ENCODE data around the gene NDUFAF3. TPM values are rescaled to one million over a fixed set of nuclear protein-coding genes. Genes with fewer than 3 reads are reported as not detected.
A peak's percentile ranks its signal among the peaks of the same experiment; 100 is the strongest.

NDUFAF3 gene, protein sequence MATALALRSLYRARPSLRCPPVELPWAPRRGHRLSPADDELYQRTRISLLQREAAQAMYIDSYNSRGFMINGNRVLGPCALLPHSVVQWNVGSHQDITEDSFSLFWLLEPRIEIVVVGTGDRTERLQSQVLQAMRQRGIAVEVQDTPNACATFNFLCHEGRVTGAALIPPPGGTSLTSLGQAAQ
- total RNA-seq: 36.6 and 46.3 TPM in 2 replicates

DNA sequence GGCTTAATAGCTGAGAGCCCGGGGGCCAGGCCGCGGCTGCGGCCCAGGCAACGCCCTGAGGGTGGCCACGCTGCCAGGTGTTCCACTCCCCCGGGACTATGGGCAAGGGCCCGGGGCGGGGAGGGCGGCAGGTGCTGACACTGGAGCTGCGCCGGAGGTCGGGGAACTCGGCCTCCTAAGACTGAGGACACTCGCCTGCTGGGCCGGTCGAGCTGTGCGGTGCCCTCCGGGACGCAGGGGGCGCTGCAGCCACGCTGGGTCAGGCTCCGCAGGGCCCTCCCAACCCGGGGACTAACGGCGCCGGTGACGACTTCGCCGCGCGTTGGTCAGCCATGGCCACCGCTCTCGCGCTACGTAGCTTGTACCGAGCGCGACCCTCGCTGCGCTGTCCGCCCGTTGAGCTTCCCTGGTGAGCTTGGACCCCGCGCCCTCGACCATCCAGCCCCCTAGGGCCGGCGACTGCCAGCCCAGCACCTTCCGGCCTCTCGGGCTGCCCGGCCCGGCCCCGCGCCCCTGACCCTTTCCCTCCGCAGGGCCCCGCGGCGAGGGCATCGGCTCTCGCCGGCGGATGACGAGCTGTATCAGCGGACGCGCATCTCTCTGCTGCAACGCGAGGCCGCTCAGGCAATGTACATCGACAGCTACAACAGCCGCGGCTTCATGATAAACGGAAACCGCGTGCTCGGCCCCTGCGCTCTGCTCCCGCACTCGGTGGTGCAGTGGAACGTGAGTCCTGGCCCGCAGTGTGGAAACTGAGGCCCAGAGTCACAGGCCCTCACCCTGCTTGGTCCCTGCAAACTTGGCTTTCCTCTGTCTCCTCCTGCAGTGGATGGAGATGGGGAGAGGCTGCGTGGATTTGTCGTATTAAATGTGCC is at the start of gene NDUFAF3:
NDUFAF3 (plus strand) TSS at position 309 of the 875 bp plus-strand sequence; CDS start at position 333, 24 bp downstream.

DNA sequence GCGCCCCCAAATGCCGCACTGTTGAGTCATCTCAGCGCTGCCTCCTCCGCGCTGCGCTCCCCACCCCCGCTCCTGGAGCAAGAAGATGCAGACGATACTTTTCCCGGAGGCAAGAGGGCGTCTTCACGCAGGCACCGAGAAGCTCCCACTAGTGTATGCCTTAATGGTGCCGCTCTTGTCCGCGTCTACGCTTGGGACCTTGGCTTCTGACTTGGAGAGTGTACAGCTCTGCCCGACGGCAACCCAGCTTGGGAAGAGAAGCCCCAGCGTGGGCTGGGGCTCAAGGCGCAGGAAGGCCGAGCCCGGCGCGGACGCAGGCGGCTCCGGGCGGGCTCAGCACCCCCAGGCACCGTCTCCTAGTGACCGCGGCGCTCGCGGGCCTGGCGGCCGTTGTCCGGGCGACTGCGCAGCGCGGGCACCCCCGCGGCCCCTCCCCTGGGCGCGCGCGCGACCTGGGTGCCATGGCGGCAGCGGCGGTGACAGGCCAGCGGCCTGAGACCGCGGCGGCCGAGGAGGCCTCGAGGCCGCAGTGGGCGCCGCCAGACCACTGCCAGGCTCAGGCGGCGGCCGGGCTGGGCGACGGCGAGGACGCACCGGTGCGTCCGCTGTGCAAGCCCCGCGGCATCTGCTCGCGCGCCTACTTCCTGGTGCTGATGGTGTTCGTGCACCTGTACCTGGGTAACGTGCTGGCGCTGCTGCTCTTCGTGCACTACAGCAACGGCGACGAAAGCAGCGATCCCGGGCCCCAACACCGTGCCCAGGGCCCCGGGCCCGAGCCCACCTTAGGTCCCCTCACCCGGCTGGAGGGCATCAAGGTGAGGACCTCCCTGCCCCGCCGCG is 31.9 kb upstream of the NDUFAF3 start, which contains the start of gene P4HTM:
P4HTM (plus strand) TSS at position 446 of the 840 bp plus-strand sequence; CDS start at position 462, 16 bp downstream.

DNA sequence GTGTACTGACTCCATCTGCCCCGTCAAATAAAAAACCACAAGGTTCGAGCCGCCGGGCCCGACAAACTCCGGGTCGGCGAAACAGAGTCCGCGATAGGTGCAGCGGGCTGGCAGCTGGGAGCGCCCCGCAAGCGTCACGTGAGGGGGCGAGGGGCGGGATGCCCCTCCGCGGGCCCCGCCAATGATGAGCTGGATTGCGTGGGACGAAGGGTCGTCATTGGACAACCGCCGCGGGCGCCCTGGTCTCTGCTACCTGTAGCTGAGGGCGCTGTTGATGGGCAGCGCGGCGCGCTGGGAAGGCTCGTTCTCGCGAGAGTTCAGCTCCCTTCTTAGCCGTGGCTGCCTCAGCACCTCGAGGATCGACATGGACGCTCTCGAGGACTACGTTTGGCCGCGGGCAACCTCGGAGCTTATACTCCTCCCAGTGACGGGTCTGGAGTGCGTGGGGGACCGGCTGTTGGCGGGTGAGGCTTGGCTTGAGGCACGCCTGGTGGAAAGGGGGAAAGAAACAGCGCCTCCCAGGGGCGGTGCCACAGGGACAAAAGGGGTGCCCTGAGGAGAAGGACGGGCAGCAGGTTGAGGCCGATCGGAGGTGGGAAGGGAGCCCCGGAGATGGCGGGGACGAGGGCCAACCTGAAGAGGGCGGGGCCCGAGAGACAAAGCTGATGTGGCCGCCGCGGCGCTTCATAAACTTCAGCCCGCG is 14.7 kb upstream of the NDUFAF3 start, which contains the start of gene WDR6:
WDR6 (plus strand) TSS at position 324 of the 703 bp plus-strand sequence; CDS start at position 365, 41 bp downstream.

DNA sequence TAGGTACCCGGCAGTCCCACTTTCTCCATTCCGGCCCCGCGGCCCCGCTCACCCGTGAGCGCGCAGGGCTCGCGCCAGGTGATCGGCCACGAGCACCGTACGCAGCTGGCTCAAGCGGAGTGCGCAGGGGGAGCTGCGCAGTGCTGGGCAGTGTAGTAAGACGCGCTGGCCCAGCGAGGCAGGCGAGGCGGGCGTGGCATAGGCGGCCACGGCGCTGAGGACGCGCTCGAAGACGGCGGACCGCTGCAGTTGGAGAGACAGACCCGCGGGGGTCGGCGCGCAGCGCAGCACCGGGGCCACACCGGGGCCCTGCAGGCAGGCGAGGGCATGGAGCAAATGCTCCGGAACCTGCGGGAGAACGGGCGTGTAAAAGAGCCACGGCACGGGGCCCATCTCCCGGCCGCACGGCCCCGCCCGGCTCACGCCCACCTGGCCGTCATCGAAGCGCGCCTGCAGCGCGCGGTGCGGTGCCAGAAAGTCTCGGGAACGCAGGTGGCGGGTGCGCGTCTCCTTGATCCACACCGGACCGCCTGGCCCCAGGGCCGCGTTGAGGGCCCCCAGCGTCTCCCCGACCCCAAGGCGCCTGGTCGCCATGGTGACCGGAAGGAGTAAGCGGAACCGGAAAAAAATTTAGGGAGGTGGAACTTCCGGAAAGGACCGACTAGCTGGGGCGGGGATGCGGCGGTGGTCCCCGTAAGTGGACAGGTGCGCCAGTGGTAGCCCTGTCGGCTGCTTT is 3.8 kb upstream of the NDUFAF3 start, which contains the start of gene DALRD3:
DALRD3 (minus strand) TSS at position 610 of the 736 bp plus-strand sequence; CDS start at position 594, 16 bp downstream.

DNA sequence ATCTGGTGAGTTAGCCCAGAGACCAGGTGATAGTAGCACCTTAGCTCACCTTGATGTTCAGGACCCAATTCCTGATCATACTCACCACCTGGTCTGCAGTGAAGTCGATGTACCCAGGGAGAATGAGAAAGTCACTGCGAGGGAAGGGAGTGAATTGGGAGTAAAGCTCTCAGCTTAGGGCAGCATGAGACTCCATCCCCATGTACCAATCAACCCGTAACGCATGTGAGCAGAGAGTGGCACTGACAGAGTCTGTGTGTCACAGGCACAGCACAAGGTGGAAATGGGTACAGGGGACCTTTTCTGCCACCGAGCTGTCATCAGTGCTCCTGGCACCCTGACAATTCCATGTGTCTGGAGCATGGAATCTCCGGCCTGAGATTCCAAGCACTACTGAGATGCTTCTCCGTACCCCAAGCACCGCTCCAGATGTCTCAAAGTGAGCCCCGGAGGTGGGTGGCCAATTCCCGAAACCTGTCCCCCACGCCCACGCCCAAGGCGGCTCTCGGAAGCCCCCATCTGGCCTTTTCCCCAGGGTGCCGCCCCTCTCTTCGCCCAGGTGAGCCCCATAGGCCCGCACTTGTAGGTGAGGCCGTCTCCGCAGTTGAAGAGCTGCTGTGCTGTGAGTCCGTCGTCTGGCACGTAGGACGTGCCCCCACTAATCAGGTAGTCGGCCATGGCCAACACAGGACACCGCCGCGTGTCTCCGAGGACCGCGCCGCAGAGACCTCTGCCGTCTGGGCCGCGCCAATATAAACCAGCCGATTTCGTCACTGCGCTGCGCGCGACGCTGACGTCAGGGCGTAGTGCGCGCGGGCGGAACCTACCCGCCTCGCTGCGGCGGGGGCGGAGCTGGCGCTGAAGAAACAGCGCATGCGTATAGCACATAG is 7.0 kb downstream of the NDUFAF3 start, which contains the start of gene IMPDH2:
IMPDH2 (minus strand) TSS at position 726 of the 890 bp plus-strand sequence; CDS start at position 678, 48 bp downstream.

Small RNA genes lying within 50 kb of the gene (small RNA-seq; reads per million reads assigned to genes)
- gene MIR191 (45,762 reads per million, percentile 100 among the genes with 10 or more reads in this experiment), gene MIR425 (5,145 reads per million, percentile 100 among the genes with 10 or more reads in this experiment)

Other genes starting within 250 kb of the NDUFAF3 start
- gene PRKAR2A, start 174.2 kb upstream of the NDUFAF3 start, total RNA-seq: 56.5 and 62.1 TPM in 2 replicates
- 15.7 and 25.4 TPM in 2 replicates for gene SLC25A20, start 123.2 kb upstream of the NDUFAF3 start, total RNA-seq
- gene ARIH2, start 103.3 kb upstream of the NDUFAF3 start, total RNA-seq: 61.2 and 70.3 TPM in 2 replicates
- 17.9 and 23.1 TPM in 2 replicates for gene P4HTM, start 31.9 kb upstream of the NDUFAF3 start, total RNA-seq
- gene WDR6, start 14.7 kb upstream of the NDUFAF3 start, total RNA-seq: 49.0 and 74.4 TPM in 2 replicates
- gene DALRD3, start 3.5 kb upstream of the NDUFAF3 start, total RNA-seq: 40.8 and 44.0 TPM in 2 replicates
- gene IMPDH2, start 7.3 kb downstream of the NDUFAF3 start, total RNA-seq: 245 and 354 TPM in 2 replicates
- gene QRICH1, start 72.0 kb downstream of the NDUFAF3 start, total RNA-seq: 75.8 and 114 TPM in 2 replicates
- gene QARS1, start 82.6 kb downstream of the NDUFAF3 start, total RNA-seq: 293 and 338 TPM in 2 replicates
- 30.4 and 34.6 TPM in 2 replicates for gene USP19, start 98.7 kb downstream of the NDUFAF3 start, total RNA-seq
- 276 and 322 TPM in 2 replicates for gene LAMB2, start 110.9 kb downstream of the NDUFAF3 start, total RNA-seq
- 16.6 and 24.1 TPM in 2 replicates for gene CCDC71, start 144.2 kb downstream of the NDUFAF3 start, total RNA-seq
- gene KLHDC8B, start 149.5 kb downstream of the NDUFAF3 start, total RNA-seq: 15.7 and 17.2 TPM in 2 replicates